C4-2B (cell line): Measurements from ENCODE around the gene TCERG1L.

ENCODE experiments used
- H3K27ac ChIP-seq: fragments of 450-650 bp; 2 replicates; pipeline ENCODE4 v1.5.1; 2017
- ZFX ChIP-seq: fragments of 450-650 bp; IDR thresholded peaks from 2 replicates; pipeline ENCODE4 v1.6.1; 2017
- TF ChIP-seq, protein P1 (sequence below): fragments of 450-650 bp; conservative IDR thresholded peaks from 2 replicates; pipeline ENCODE4 v1.5.1; 2017; ENCODE audit warnings: mild to moderate bottlenecking

The TCERG1L gene

DNA sequence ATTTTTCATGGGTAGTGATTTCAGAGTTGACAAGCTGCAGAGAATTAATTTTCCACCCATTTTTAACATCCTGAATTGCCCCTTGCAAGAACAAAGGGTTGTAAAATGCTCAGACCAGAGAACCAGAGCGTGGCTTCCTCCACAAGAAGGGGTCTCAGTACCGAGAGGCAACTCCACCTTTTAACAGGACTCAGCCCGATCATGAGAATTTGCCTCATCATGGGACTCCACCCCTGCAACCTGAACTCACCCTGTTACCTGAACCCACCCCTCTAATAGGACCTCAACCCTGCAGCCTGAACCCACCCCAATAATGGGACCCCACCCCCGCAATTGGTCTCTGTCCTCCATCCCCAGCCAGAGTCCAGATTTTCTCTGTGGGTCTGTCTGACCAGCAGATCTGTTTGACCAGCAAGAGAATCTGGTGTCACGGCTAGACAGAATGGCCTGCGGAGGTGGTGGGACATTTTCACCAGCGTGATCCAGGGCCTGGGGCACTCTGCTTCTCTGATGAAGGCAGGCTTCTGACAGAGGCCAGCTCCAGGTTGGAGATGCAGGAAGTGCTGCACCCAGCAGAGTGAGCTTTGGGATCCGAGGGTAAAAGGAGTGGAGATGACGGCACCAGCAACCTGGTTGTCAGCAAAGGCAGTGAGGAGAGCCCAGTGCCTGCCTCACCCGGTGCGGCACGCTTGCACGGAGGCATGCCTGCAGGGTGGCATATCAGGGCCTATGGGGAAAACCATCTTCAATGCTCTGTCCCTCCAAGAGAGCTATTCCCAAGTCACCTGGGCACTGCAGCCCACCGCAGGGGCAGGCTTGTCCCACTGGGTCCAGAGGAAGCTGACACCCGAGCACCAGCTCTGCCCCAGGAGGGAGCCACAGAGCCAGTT is 136.6 kb downstream of the TCERG1L start:
- TF ChIP-seq ZFX: no peak
- H3K27ac ChIP-seq: no peak overlapping the region

DNA sequence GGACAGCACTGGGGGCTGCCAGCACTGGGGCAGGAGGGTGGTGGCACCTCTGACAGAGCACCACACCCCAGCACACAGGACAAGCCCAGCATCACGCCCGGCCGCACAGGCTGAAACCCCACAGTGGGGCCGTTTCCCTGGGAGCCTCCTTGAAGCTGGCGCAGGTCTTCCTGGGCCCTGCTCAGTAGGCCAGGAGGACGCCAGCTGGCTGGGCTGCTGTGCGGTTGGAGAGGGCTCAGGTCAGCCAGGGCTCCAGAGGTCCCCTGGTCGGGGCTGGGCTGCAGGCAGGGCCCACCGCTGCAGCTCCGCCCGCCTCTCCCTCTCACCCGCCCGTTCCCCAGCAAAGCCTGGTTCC is 137.3 kb downstream of the TCERG1L start:
- TF ChIP-seq, protein P1, sequence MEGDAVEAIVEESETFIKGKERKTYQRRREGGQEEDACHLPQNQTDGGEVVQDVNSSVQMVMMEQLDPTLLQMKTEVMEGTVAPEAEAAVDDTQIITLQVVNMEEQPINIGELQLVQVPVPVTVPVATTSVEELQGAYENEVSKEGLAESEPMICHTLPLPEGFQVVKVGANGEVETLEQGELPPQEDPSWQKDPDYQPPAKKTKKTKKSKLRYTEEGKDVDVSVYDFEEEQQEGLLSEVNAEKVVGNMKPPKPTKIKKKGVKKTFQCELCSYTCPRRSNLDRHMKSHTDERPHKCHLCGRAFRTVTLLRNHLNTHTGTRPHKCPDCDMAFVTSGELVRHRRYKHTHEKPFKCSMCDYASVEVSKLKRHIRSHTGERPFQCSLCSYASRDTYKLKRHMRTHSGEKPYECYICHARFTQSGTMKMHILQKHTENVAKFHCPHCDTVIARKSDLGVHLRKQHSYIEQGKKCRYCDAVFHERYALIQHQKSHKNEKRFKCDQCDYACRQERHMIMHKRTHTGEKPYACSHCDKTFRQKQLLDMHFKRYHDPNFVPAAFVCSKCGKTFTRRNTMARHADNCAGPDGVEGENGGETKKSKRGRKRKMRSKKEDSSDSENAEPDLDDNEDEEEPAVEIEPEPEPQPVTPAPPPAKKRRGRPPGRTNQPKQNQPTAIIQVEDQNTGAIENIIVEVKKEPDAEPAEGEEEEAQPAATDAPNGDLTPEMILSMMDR: no peak
- no peak for TF ChIP-seq ZFX

DNA sequence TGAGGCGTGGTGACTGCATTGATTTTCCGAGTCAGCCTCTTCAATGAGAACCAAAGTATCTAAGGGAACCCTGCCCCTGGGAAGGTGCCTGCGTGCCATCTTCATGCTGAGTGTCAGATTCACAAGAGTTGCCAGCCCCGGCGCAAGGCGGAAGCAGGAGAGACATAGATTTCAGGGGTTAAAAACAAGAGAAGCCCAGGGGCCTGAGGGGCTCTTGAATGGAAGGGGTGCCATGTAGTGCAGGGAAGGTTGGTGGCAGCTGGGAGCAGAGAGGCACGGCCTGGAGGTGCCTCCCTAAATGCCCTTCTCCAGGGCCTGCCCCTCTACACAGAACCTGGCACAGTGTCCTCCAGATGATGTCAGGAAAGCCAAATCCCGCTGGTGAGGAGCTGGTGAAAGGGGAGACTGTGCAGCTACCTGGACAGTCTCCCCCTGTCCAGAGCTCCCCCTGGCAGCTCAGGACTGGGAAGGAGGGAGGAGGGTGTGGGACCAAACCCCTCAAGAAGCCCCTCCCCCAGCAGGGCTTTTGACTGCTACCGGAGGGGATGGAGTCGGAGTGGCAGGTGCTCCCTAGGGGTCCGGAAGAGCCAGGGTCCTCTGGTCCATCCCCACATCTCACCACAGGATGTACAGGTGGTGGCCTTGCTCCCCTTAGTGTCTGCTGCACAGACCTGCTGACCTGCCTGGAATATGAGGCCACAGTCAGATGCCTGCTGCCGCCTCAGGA is 137.9 kb downstream of the TCERG1L start:
- no peak overlapping the region for H3K27ac ChIP-seq
- TF ChIP-seq ZFX: no peak
- TF ChIP-seq, protein P1: no peak

More for the DNA sequence above, 137.3 kb downstream of the TCERG1L start:
- no peak overlapping the region for H3K27ac ChIP-seq

DNA sequence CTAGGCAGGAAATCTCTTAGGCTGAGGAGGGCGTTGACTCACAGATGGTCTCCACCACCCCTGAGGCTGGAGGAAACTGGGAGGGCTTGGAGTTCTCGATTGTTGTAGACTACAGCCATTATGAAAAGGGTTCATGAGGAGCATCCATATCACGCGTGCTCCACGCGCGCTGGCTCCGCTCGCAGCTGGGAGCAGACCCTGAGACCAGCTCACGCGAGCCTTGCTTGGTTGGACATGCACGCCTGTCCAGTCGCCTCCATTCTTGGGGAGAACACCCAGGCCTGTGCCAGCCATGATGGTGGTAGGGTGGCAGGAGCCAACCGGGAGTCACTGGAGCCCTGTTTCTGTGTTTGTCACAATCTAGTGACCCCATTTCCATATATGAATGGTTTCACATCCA is 139.1 kb downstream of the TCERG1L start:
- TF ChIP-seq, protein P1: no peak
- no peak for TF ChIP-seq ZFX
- H3K27ac ChIP-seq: no peak overlapping the region

DNA sequence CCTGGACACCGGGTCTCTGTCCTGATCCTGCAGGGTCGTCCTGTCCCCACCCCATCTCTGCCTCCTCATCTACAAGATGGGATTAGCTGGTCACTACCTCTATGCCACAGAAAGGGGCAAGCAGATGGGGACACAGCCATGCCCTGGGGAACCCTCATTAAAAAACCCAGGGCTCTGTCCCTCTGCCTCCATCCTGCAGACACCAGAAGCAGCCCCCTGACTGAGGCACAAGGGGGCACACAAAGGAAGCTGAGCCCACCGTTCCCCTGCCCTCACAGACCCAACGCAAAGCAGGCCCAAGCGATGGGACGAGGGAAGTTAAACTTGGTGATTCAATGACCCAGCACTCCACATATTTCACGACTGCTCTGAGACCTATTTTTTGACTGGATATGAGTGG is 142.4 kb downstream of the TCERG1L start:
- TF ChIP-seq, protein P1: no peak
- TF ChIP-seq ZFX: no peak
- H3K27ac ChIP-seq: no peak overlapping the region

DNA sequence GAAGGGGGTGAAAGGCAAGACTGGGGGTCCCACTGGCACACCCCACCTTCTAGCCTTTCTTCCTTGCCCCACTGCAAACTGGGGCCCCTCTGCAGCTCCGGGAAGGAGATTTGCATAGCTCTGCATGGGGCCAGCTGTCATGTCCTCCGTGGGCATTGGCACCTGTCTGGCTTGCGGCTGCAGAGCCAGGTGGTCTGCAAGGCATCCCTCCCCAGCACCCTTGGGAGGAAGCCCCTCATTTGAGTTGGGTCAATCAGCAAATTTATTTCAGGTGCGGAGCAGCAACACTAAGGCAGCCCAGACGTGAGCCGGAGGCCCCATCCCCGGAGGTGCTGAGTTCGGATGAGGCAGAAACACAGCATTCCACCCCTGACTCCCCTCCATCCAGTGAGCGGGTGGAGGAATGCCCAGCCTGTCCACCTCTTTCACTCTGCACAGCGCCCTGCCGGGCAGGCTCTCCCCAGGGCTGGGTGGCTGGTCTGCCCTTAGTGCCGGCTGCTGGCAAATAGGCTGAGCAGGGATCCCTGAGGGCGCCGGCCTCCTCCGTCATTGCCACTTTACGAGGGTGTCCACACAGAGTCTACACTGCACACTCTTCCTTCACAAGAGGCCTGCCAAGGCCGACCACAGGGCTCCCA is 143.2 kb downstream of the TCERG1L start:
- no peak overlapping the region for H3K27ac ChIP-seq
- TF ChIP-seq, protein P1: no peak
- no peak for TF ChIP-seq ZFX

DNA sequence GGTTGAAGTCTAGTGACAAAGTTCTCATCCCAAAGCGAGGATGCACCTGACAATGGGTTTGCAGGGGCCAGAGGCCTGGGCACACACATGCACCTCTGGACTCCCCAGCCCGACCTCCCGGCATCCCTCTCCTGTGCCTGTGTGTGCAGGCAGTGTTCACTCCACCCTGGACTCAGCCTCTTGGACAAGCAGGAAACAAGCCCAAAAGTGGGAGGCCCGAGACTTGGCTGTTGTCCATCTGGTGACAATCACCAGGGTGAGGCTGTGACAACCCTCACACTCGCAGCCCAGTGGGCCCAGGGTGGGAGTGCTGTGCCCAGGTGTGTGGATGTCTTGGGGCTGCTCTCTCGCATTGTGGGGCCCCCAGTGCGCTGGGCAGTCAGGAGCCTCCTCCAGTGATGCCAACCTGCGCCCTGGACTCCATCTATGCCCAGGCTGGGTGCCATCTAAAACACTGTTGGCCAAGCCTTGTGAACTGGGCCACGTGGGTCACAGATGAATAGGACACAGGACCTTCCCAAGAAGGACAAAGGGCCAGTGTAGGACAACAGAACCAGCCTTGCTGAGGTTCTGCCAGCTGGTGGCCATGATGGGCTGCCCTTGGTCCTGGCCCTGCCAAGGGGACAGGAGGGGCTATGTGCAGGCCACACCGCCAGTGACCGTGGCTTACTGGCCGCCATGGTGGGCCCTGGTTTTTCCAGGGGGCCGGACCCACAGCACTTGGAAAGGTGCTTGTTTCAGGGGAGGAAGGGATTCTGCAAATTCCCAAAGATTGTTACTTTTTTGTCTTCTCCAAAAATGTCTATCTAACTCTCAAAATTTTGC is 144.3 kb downstream of the TCERG1L start:
- TF ChIP-seq, protein P1: no peak
- TF ChIP-seq ZFX: no peak
- H3K27ac ChIP-seq: no peak overlapping the region
